SK-N-SH treated with all-trans-retinoic acid at 6 μM for 48 hours (cell line): Measurements from ENCODE around the gene TGM1.

Experiments
- OSR1 ChIP-seq: fragments of 250-450 bp; sonication (Bioruptor Pico); IDR thresholded peaks from 2 replicates; pipeline ENCODE4 v1.8.0; 2022; ENCODE audit warnings: moderate library complexity, mild to moderate bottlenecking, inconsistent platforms
- SNAI2 ChIP-seq: fragments of 250-450 bp; sonication (Bioruptor Pico); IDR thresholded peaks from 2 replicates; pipeline ENCODE4 v1.5.0; 2020; ENCODE audit warnings: mild to moderate bottlenecking, moderate library complexity
- TCF4 ChIP-seq: fragments of 250-450 bp; sonication (Bioruptor Pico); IDR thresholded peaks from 2 replicates; pipeline ENCODE4 v1.8.0; 2021; ENCODE audit warnings: mild to moderate bottlenecking, moderate library complexity, borderline replicate concordance

- TF ChIP-seq TCF4 (CRISPR knock-in tag) (no peak), SNAI2 (CRISPR knock-in tag) (no peak), OSR1 (no peak)
Measured at GRCh38 chr14:24254630-24255392, 8.2 kb downstream of the TGM1 start.
